AG09309 (cell line): ENCODE results near the gene PUS1.
"Not testable (repeated sequence)": the region's sequence is repeated elsewhere in the genome, so short reads cannot be mapped to it uniquely, and the experiment has no call there.

Experiments
- DNase-seq: peaks from one replicate; pipeline ENCODE4 v3.0.0-alpha.2; 2010; ENCODE audit warnings: low read depth
- H3K4me3 ChIP-seq: 2 replicates; pipeline ENCODE4 v1.5.1; 2011; ENCODE audit warnings: mild to moderate bottlenecking, low read depth, low read length, moderate library complexity; ENCODE audit not compliant: control insufficient read depth
- CTCF ChIP-seq: IDR thresholded peaks from 2 replicates; pipeline ENCODE4 v1.5.1; 2011; ENCODE audit warnings: mild to moderate bottlenecking, low read depth, low read length, inconsistent platforms; ENCODE audit not compliant: insufficient read depth, control insufficient read depth; ENCODE audit errors: missing control alignments

Gene PUS1

GRCh38 chr12:131983554-131983953 is 54.5 kb downstream of the PUS1 start:
- H3K4me3 ChIP-seq = no peak overlapping the region
- no peak for DNase-seq
- TF ChIP-seq CTCF = no peak

DNA sequence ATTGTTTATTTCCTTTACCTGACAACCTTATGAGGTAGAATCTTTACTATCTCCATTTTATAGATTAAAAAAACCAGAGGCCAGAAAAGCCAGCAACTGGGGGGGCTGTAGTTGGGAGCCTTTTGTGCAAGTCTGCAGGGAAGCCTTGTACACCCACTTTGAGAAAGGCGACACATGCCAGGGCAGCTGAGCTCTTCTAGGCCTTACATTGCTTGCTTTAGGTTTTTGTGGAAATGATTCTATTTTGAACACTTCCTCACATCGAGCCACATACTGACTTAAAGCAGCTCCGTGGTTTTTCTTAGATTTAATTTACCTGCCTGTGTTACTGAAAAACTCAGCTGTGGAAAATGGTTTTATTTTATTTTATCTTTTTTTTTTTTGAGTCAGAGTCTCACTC is 55.3 kb downstream of the PUS1 start:
- no peak for DNase-seq
- H3K4me3 ChIP-seq = no peak overlapping the region
- TF ChIP-seq CTCF = no peak

DNA sequence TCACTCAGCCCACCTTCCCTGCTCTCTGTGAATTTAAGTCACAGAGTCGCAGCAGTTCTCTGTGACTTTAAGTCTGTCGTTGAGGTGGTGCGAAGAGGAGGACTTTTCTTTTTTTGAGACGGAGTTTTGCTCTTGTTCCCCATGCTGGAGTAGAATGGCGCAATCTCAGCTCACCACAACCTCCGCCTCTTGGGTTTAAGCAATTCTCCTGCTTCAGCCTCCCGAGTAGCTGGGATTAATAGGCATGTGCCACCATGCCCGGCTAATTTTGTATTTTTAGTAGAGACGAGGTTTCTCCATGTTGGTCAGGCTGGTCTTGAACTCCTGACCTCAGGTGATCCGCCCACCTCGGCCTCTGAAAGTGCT is 56.4 kb downstream of the PUS1 start:
- DNase-seq, H3K4me3 ChIP-seq: not testable (repeated sequence)

DNA sequence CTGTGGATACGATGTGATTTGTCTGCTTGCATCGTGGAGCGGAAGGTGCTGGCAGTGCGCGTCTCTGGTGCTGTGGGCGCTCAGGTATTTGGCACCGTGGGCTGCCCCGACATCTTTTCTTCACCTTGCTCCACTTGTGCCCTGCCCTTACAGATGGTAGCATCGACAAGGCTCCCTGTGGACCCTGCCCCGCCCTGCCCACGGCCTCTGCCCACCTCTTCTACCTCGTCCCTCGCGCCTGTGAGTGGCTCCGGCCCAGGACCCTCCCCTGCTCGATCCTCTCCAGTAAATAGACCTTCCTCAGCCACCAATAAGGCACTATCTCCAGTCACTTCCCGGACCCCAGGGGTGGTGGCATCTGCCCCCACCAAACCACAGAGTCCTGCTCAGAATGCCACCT is 57.3 kb downstream of the PUS1 start:
- no peak for DNase-seq
- TF ChIP-seq CTCF = no peak
- H3K4me3 ChIP-seq = no peak overlapping the region

DNA sequence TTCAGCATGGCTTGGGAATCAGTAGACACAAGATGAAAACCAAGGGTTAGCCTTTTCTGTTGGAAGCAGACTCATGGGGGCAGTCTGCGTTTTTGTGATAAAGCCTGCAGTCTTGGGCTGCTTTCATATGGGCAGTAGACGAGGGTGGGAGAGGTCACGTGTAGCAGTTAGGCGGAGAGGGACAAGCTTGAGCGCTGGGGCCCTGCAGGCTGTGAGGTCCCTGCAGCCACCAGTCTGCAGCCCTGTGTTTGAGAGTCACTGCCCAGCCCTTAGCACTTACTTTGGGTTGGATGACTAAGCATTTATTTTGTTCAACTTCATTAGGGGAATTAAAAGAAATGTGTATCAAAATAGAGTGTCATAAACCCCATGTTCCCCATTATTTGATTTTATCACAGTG is 57.8 kb downstream of the PUS1 start:
- H3K4me3 ChIP-seq = no peak overlapping the region
- DNase-seq = no peak
- no peak for TF ChIP-seq CTCF

DNA sequence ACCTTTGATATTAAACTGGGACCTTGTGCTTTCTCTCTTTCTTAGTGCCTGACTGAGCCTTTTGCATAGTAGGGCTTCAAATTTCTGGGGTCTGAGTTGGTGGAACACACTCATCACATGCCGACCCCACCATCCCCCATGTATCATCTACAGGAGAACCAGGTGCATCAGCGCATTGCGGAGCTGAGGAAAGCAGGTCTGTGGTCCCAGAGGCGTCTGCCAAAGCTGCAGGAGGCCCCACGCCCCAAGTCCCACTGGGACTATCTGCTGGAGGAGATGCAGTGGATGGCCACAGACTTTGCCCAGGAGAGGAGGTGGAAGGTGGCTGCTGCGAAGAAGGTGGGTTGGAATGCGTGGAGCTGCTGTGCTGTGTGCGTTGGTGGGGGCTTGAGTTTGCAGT is 58.5 kb downstream of the PUS1 start:
- TF ChIP-seq CTCF = no peak
- no peak for DNase-seq
- no peak overlapping the region for H3K4me3 ChIP-seq

DNA sequence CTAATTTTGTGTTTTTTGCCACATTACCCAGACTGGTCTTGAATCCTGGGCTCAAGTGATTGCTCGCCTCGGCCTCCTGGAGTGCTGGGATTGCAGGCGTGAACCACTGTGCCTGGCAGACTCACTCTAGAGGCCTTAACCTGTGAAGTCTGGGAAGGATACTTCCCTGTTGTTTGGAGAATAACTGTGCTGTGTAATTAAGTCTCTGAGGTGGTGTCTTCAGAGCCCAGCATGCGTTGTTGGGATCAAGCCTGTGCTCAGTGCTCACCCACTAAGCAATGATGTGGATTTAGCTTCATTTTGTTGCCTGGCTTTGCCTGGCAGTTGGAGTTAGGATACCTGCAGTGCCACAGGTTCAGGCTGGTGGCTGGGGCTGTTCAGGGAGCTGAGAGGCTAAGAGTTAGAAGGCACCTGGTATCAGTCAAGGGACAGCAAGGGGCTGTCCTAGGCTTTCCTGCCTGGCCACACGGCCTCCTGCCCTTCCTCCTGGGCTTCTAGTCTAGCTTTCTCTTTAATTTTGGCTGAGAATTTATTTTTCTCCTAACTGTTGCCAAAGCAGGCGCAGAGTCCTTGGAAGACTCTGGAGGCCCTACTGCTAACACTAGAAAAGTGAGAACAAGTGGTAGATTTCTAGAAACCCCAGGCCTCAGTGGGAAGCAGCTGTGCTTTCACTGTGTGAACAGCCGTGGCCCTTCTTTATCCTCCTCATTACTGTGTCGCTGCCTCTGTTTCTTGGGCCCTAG is 59.1 kb downstream of the PUS1 start:
- DNase-seq = no peak
- no peak overlapping the region for H3K4me3 ChIP-seq
- TF ChIP-seq CTCF = no peak
